GM12875 (cell line): ENCODE data around the gene PVALEF.
"Not testable (repeated sequence)": the region's sequence is repeated elsewhere in the genome, so short reads cannot be mapped to it uniquely, and the experiment has no call there.

Experiments
- H3K4me3 ChIP-seq: one replicate; pipeline ENCODE4 v1.5.1; 2011; ENCODE audit warnings: low read depth, low read length, control low read depth
- CTCF ChIP-seq: IDR thresholded peaks from 2 replicates; pipeline ENCODE4 v1.5.1; 2011; ENCODE audit warnings: low read depth, mild to moderate bottlenecking, control low read depth, inconsistent platforms, low read length, moderate library complexity, borderline replicate concordance; ENCODE audit not compliant: insufficient read depth

PVALEF gene

GRCh38 chr17:81221842-81222619 lies 56.7 kb downstream of the PVALEF start:
- no peak for TF ChIP-seq CTCF
- peak overlapping the region; percentile 68 for H3K4me3 ChIP-seq

- no peak for TF ChIP-seq CTCF
Observed at GRCh38 chr17:81222620-81222905, 57.3 kb downstream of the PVALEF start.

GRCh38 chr17:81222906-81223761 lies 57.8 kb downstream of the PVALEF start, which contains the start of gene CEP131:
CEP131 (minus strand) TSS chr17:81222965; CDS start chr17:81220056, 2,909 bp downstream.
- H3K4me3 ChIP-seq: peak within 1 kb of the TSS; percentile 68
- no peak for TF ChIP-seq CTCF

More at GRCh38 chr17:81222620-81222905, 57.3 kb downstream of the PVALEF start:
- H3K4me3 ChIP-seq: peak overlapping the region; percentile 68

- H3K4me3 ChIP-seq: no peak overlapping the region
- TF ChIP-seq CTCF: no peak
Observed at GRCh38 chr17:81223762-81224130, 58.4 kb downstream of the PVALEF start.

- H3K4me3 ChIP-seq: not testable (repeated sequence)
Observed at GRCh38 chr17:81227630-81228029, 62.3 kb downstream of the PVALEF start.

GRCh38 chr17:81228420-81228819 lies 63.1 kb downstream of the PVALEF start:
- no peak for TF ChIP-seq CTCF

GRCh38 chr17:81228834-81229665 lies 63.7 kb downstream of the PVALEF start:
- no peak for TF ChIP-seq CTCF
- no peak overlapping the region for H3K4me3 ChIP-seq

More at GRCh38 chr17:81228420-81228819, 63.1 kb downstream of the PVALEF start:
- H3K4me3 ChIP-seq: no peak overlapping the region
